Stimulated activated naive B cell treated with anti-CD40 and anti-IgM and Interleukin-4, amounts not matched to agents 10 μg/mL and 1 μg/mL and 100 μg/mL, for 72 hours (primary cell): ENCODE measurements around the gene PRDM4.
"Not testable (repeated sequence)": the region's sequence is repeated elsewhere in the genome, so short reads cannot be mapped to it uniquely, and the experiment has no call there.

Source experiments
- ATAC-seq, 2 donors: fragments of 150-1000 bp; cut with Tn5 transposase; replicated peaks; 2 replicates each; pipeline ENCODE4 v1.10.0; 2021; ENCODE audit warnings: moderate library complexity in 1 of 2
- DNase-seq: peaks from one replicate; pipeline ENCODE4 v3.0.0; 2021
- H3K27ac Mint-ChIP-seq: one replicate; pipeline ENCODE4 v1.8.0; 2022; ENCODE audit warnings: mild to moderate bottlenecking, mixed read lengths
- H3K27me3 Mint-ChIP-seq, 2 donors: one replicate each; pipeline ENCODE4 v1.8.0; 2022; ENCODE audit warnings: mixed read lengths in 2 of 2
- H3K36me3 Mint-ChIP-seq, 2 donors: one replicate each; pipeline ENCODE4 v1.8.0; 2022; ENCODE audit warnings: mixed read lengths in 2 of 2, mild to moderate bottlenecking in 1 of 2
- H3K4me1 Mint-ChIP-seq, 2 donors: one replicate each; pipeline ENCODE4 v1.8.0; 2022; ENCODE audit warnings: mixed read lengths in 2 of 2, mild to moderate bottlenecking in 1 of 2
- H3K4me3 Mint-ChIP-seq, 2 donors: one replicate each; pipeline ENCODE4 v1.8.0; 2022; ENCODE audit warnings: mild to moderate bottlenecking in 2 of 2, mixed read lengths in 2 of 2, moderate library complexity in 1 of 2
- H3K9me3 Mint-ChIP-seq, 2 donors: one replicate each; pipeline ENCODE4 v1.8.0; 2022; ENCODE audit warnings: mixed read lengths in 2 of 2, mild to moderate bottlenecking in 1 of 2

PRDM4 gene

DNA sequence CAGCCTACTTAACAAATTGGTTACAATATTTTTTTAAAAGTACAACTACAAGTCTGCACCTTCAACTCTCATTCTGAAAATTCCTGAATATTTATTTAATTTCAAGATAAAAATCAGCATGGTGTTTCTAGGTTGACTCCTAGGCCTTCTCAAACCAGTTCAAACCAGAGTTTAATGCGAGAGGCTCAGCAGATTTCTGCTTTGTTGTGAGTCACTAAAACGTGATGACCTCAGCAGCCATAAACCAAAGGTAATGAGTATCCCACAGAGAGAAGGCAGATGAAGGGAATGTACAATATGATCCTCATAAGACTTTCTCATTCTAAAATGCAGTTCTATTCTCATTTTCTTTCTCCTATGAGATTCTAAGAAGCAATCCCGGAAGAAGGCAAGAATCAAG is 1.5 kb downstream of the PRDM4 start:
- ATAC-seq (no peak), DNase-seq (no peak)
- Mint-ChIP-seq H3K27me3 (no peaks in the 10 kb centered on the region), H3K27ac (peak overlapping the region; percentile 90), H3K4me1 (peaks cover 15 to 16% of the 10 kb centered on the region in 2 donors), H3K36me3 (peaks cover 7 to 8% of the 10 kb centered on the region in 2 donors), H3K9me3 (peaks cover 0 to 1% of the 10 kb centered on the region in 2 donors), H3K4me3 (peak overlapping the region; percentile 93 to 94)

DNA sequence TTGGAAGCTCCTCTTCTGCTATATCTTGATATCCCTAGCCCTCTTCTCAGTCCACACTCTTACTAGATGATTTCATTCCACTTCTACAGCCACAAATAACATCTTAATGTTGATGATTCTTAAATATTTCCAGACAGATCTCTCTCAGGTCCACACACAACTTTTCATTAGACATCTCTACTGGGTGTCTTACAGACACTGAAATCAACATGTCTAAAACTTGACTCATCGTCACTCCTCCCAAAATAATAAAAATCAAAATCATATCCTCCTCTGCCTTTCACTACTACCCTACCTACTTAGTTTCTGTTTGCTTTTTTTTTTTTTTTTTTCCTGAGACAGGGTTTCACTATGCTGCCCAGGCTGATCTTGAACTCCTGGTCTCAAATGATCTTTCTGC is 11.9 kb downstream of the PRDM4 start:
- DNase-seq (no peak), ATAC-seq (no peak)
- no peak overlapping the region for H3K27ac Mint-ChIP-seq
- no peaks in the 10 kb centered on the region for H3K27me3 Mint-ChIP-seq
- H3K36me3 Mint-ChIP-seq, result peaks cover 14 to 27% of the 10 kb centered on the region in 2 donors
- H3K4me1 Mint-ChIP-seq, result no peaks in the 10 kb centered on the region
- no peaks in the 10 kb centered on the region for H3K9me3 Mint-ChIP-seq
- no peak overlapping the region for H3K4me3 Mint-ChIP-seq

DNA sequence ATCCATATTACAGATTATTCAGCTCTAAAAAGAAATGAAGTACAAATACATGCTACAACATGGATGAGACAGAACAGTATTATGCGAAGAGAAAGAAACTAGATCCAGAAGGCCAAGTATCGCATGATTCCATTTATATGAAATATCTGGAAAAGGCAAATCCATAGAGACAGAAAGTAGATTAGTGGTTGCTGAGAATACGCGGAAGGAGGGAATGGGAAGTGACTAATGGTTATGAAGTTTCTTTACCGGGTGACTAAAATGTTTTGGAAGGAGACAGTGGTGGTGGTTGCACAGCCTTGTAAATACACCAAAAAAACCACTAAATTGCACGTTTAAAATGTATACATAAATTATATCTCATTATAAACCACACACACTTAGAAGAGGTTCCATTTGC is 12.5 kb downstream of the PRDM4 start:
- peaks cover 18 to 26% of the 10 kb centered on the region in 2 donors for H3K36me3 Mint-ChIP-seq
- H3K4me1 Mint-ChIP-seq, result no peaks in the 10 kb centered on the region
- ATAC-seq (no peak), DNase-seq (no peak)
- no peaks in the 10 kb centered on the region for H3K27me3 Mint-ChIP-seq
- H3K9me3 Mint-ChIP-seq, result no peaks in the 10 kb centered on the region
- H3K27ac Mint-ChIP-seq, result no peak overlapping the region
- no peak overlapping the region for H3K4me3 Mint-ChIP-seq

- peak overlapping the region; percentile 94 for H3K27ac Mint-ChIP-seq
- peak overlapping the region; percentile 33 to 50 for H3K4me3 Mint-ChIP-seq
- peaks cover 41% of the 10 kb centered on the region in 2 donors for H3K4me1 Mint-ChIP-seq
- DNase-seq (peak; percentile 77), ATAC-seq (peak; percentile 100)
- no peaks in the 10 kb centered on the region for H3K27me3 Mint-ChIP-seq
- peaks cover 65 to 77% of the 10 kb centered on the region in 2 donors for H3K36me3 Mint-ChIP-seq
- H3K9me3 Mint-ChIP-seq, result peaks cover 3 to 8% of the 10 kb centered on the region in 2 donors
Measured at GRCh38 chr12:107736914-107737313, 24.0 kb downstream of the PRDM4 start.

DNA sequence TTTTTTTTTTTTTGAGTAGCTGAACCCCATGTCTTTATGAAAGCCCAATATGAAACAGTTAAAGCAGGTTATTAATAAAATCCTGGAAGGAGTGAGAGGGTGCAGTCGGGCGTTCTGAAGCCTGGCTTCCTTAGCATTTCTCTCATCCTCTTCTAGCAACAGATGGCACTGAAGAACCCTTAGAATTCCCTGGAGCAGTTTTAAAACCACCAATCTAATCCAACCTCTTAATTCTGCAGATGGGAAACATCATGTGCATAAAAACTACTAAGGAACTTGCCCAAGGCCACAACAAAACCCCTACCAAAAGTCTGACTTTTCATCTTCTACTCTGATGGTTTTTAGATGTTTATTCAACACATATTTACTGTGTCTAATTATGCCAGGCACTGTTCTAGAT is 25.2 kb downstream of the PRDM4 start:
- Mint-ChIP-seq H3K36me3 (peaks cover 56 to 67% of the 10 kb centered on the region in 2 donors), H3K4me1 (peaks cover 46 to 48% of the 10 kb centered on the region in 2 donors), H3K27me3 (no peaks in the 10 kb centered on the region), H3K9me3 (peaks cover 3 to 8% of the 10 kb centered on the region in 2 donors), H3K4me3 (no peak overlapping the region), H3K27ac (peak overlapping the region; percentile 94)
- ATAC-seq, result no peak
- DNase-seq, result no peak

DNA sequence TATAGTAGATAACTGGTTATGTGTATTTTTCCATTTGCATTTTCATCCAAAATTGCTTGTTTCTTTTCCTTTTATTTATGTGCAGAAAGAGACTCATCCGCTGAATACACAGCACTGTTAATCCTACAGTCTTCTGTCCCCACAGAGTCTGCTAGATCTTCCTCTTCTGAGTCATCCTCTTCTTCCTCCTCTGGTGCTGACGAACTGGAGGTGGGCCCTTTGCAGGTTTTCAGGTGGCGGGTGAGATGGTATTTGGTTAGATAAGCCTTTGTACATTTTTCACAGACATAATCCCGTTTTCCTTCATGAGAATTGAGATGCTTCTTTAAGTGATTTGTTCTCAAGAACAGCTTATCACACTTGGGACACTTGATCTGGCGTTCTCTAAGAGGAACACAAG is 26.8 kb downstream of the PRDM4 start:
- no peaks in the 10 kb centered on the region for H3K27me3 Mint-ChIP-seq
- no peak overlapping the region for H3K4me3 Mint-ChIP-seq
- H3K4me1 Mint-ChIP-seq, result peaks cover 53 to 54% of the 10 kb centered on the region in 2 donors
- ATAC-seq, result no peak
- H3K36me3 Mint-ChIP-seq, result peaks cover 50 to 62% of the 10 kb centered on the region in 2 donors
- H3K9me3 Mint-ChIP-seq, result peaks cover 3 to 8% of the 10 kb centered on the region in 2 donors
- H3K27ac Mint-ChIP-seq, result no peak overlapping the region
- no peak for DNase-seq

DNA sequence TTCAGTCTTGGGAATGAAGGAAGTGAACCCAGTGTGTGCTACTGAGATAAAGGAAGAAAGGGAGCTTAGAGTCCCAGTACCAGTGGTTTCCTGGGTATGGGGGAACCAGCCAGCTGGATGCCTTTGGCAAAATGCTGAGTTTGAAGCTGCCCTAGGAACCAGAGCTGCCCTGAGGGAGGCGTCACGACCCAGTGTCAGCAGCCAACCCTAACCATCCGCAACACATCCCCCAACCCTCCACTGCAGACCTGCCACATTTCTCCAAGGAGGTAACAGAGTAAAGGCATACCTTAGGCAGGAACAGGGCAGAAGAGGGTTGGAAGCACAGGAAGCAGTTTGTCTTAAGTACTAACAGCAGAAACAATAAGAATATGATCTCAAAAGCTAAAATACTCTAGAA is 28.6 kb downstream of the PRDM4 start:
- Mint-ChIP-seq H3K4me3 (no peak overlapping the region), H3K9me3 (peaks cover 3 to 8% of the 10 kb centered on the region in 2 donors), H3K27ac (no peak overlapping the region), H3K36me3 (peaks cover 37 to 47% of the 10 kb centered on the region in 2 donors), H3K4me1 (peaks cover 45 to 49% of the 10 kb centered on the region in 2 donors), H3K27me3 (no peaks in the 10 kb centered on the region)
- ATAC-seq (no peak), DNase-seq (no peak)

GRCh38 chr12:107731366-107731765 is 29.6 kb downstream of the PRDM4 start:
- ATAC-seq, result peak; percentile 92 to 96

GRCh38 chr12:107730618-107731341 is 30.2 kb downstream of the PRDM4 start:
- Mint-ChIP-seq H3K4me1 (peaks cover 31 to 34% of the 10 kb centered on the region in 2 donors), H3K9me3 (no peaks in the 10 kb centered on the region), H3K4me3 (no peak overlapping the region), H3K27me3 (no peaks in the 10 kb centered on the region), H3K36me3 (peaks cover 23 to 39% of the 10 kb centered on the region in 2 donors), H3K27ac (peak overlapping the region; percentile 9)
- DNase-seq (no peak), ATAC-seq (no peak)

More at GRCh38 chr12:107731366-107731765, 29.6 kb downstream of the PRDM4 start:
- peaks cover 36 to 40% of the 10 kb centered on the region in 2 donors for H3K4me1 Mint-ChIP-seq
- H3K9me3 Mint-ChIP-seq, result peaks cover 1 to 4% of the 10 kb centered on the region in 2 donors
- no peak overlapping the region for H3K4me3 Mint-ChIP-seq
- no peaks in the 10 kb centered on the region for H3K27me3 Mint-ChIP-seq
- peak; percentile 7 for DNase-seq
- H3K36me3 Mint-ChIP-seq, result peaks cover 29 to 43% of the 10 kb centered on the region in 2 donors
- H3K27ac Mint-ChIP-seq, result peak overlapping the region; percentile 9

DNA sequence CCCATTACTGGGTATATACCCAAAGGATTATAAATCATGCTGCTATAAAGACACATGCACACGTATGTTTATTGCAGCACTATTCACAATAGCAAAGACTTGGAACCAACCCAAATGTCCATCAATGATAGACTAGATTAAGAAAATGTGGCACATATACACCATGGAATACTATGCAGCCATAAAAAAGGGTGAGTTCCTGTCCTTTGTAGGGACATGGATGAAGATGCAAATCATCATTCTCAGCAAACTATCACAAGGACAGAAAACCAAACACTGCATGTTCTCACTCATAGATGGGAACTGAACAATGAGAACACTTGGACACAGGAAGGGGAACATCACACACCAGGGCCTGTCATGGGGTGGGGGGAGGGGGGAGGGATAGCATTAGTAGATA is 33.2 kb downstream of the PRDM4 start:
- H3K27ac Mint-ChIP-seq, H3K9me3 Mint-ChIP-seq, ATAC-seq, H3K4me3 Mint-ChIP-seq, DNase-seq, H3K27me3 Mint-ChIP-seq: not testable (repeated sequence)
- peaks cover 22 to 26% of the 10 kb centered on the region in 2 donors for H3K4me1 Mint-ChIP-seq
- peaks cover 21 to 40% of the 10 kb centered on the region in 2 donors for H3K36me3 Mint-ChIP-seq

- H3K27ac Mint-ChIP-seq, DNase-seq, H3K4me3 Mint-ChIP-seq, ATAC-seq, H3K9me3 Mint-ChIP-seq, H3K27me3 Mint-ChIP-seq: not testable (repeated sequence)
- peaks cover 22 to 44% of the 10 kb centered on the region in 2 donors for H3K36me3 Mint-ChIP-seq
- peaks cover 20 to 23% of the 10 kb centered on the region in 2 donors for H3K4me1 Mint-ChIP-seq
Measured at GRCh38 chr12:107727327-107727726, 33.6 kb downstream of the PRDM4 start.

- Mint-ChIP-seq H3K4me3 (no peak overlapping the region), H3K4me1 (no peaks in the 10 kb centered on the region), H3K27ac (no peak overlapping the region), H3K36me3 (peaks cover 53 to 68% of the 10 kb centered on the region in 2 donors), H3K9me3 (peaks cover 0 to 1% of the 10 kb centered on the region in 2 donors), H3K27me3 (no peaks in the 10 kb centered on the region)
- ATAC-seq, result no peak
- DNase-seq, result no peak
Measured at GRCh38 chr12:107718606-107719005, 42.3 kb downstream of the PRDM4 start.

GRCh38 chr12:107715780-107716179 is 45.2 kb downstream of the PRDM4 start:
- Mint-ChIP-seq H3K27me3 (no peaks in the 10 kb centered on the region), H3K9me3 (peaks cover 0 to 1% of the 10 kb centered on the region in 2 donors), H3K4me1 (no peaks in the 10 kb centered on the region), H3K36me3 (peaks cover 50 to 67% of the 10 kb centered on the region in 2 donors), H3K27ac (no peak overlapping the region), H3K4me3 (no peak overlapping the region)
- DNase-seq (no peak), ATAC-seq (no peak)

- ATAC-seq, H3K4me3 Mint-ChIP-seq, H3K9me3 Mint-ChIP-seq, DNase-seq, H3K27ac Mint-ChIP-seq, H3K27me3 Mint-ChIP-seq: not testable (repeated sequence)
- H3K4me1 Mint-ChIP-seq, result peaks cover 29 to 41% of the 10 kb centered on the region in 2 donors
- H3K36me3 Mint-ChIP-seq, result peaks cover 62 to 80% of the 10 kb centered on the region in 2 donors
Measured at GRCh38 chr12:107705522-107705921, 55.4 kb downstream of the PRDM4 start.

- Mint-ChIP-seq H3K27me3 (no peaks in the 10 kb centered on the region), H3K4me3 (no peak overlapping the region), H3K36me3 (peaks cover 66 to 89% of the 10 kb centered on the region in 2 donors), H3K4me1 (peaks cover 29 to 37% of the 10 kb centered on the region in 2 donors), H3K9me3 (peaks cover 6 to 7% of the 10 kb centered on the region in 2 donors), H3K27ac (no peak overlapping the region)
- DNase-seq (no peak), ATAC-seq (no peak)
Measured at GRCh38 chr12:107704041-107704440, 56.9 kb downstream of the PRDM4 start.
